Stimulated activated CD8-positive, alpha-beta memory T cell treated with anti-CD3 and anti-CD28 coated beads, Interleukin-15, amount 100 ng/mL, for 48 hours (primary cell): ENCODE data around the gene PTRH1.

Experiments used
- DNase-seq, 2 donors: peaks; one replicate each; pipeline ENCODE4 v3.0.0-alpha.2; 2020; ENCODE audit warnings: low read depth in 2 of 2

The PTRH1 gene

DNA sequence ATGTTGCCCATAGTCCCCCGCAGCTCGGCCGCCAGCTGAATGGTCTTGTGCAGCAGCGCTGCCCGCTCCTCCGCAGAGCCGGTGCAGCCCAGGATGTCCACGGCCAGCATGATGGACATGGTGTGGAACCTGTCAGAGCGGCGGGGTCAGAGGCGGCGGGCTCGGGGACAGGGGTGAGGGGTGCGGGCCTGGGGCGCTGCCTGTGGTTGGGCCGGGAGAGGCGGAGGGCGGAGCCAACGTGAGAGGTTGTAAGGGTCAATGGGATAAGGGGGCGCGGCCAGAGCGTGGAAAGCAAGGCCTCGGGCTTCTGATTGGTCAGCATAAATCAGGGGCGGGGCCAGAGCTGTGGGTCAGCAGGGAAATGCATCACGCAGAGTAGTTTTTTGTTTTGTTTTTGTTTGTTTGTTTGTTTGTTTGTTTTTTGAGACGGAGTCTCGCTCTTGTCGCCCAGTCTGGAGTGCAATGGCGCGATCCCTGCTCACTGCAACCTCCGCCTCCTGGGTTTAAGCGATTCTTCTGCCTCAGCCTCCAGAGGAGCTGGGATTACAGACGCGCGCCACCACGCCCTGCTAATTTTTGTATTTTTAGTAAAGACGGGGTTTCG is 26.5 kb upstream of the PTRH1 start:
- no peak for DNase-seq

DNA sequence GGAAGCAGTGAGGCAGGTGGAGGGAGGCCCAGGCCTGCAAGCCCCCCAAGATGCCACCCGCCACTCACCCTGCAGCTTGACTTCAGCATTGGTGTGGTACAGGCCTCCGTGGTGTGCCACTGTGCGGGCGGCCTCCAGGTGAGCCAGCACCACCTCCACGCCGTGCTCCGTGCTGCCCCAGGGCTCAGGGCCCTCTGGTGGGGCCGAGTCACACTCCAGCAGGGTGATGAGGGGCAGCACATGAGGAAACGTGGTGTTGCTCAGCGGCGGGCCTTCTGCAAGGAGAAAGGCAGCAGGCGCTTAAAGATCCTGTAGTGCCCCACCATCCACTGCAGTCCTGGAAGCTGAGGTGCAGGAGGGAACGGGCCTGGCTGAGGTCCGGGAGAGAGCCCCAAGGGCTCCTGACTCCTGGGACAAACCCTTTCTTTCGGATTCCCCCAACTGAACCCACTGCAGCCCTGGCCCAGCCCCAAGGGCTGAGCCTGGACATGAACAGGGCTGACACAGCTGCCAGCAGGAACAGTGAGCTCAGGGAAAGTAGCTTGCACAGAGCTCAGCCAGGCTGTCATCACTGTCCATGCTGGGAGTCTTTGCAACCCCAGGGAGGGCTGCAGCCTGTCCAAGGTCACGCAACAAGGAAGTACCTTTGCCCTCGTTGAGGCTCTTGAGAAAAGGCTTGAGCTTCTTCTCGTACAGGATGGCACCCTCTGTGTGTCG is 24.3 kb upstream of the PTRH1 start:
- DNase-seq = no peak

- no peak for DNase-seq
These were observed 23.2 kb upstream of the PTRH1 start for GRCh38 chr9:127738666-127739065.

GRCh38 chr9:127735530-127736185 is 20.2 kb upstream of the PTRH1 start:
- DNase-seq = no peak

- peak; percentile 96 for DNase-seq
These were observed 19.5 kb upstream of the PTRH1 start, which contains the start of gene TOR2A for GRCh38 chr9:127734747-127735529. Gene TOR2A, minus strand, starts transcription at chr9:127735294. Its CDS starts 24 bp downstream, at chr9:127735270.

- DNase-seq = no peak
These were observed 18.8 kb upstream of the PTRH1 start for GRCh38 chr9:127734247-127734746.

DNA sequence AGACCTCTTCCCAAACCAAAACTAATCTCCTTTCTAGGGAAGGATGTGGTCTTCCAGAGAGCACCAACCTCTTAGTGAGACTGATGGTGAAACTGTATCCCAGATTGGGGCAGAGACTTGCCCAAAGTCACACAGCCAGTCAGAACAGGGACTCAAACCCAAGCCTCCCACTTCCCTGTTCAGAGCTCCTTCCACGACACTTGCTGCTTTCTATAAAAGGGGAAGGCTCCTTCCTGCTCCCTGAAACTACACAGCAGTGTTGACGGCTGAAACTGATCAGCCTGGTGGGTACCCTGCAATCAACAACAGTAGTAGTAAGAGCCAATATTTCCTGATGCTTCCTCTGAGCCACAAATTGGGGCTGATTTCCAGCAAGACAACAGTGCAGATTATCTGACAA is 18.2 kb upstream of the PTRH1 start:
- no peak for DNase-seq

GRCh38 chr9:127732444-127732843 is 17.0 kb upstream of the PTRH1 start:
- DNase-seq = no peak

GRCh38 chr9:127731938-127732337 is 16.5 kb upstream of the PTRH1 start:
- DNase-seq = no peak

DNA sequence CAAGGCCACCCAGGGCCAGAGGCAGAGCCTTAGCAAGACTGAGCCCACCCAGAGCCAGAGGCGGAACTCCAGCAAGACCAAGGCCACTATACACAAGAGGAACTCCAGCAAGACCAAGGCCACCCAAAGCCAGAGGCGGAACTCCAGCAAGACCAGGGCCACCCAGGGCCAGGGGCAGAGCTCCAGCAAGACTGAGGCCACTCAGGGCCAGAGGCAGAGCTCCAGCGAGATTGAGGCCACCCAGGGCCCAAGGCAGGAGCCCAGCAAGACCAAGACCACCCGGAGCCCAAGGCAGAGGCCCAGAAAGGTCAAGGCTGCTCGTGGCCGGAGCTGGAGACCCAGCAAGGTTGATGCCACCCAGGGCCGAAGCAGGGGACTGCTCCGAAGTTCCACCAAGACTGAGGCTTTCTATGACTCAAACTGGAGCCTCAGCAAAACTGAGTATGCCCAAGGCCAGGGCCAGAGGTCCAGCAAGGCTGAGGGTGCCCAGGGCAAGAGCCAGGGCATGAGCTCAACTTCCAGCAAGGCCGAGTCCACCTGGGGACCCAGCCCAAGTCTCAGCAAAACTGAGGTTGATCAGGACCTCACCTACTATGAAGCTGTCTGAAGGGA is 15.4 kb upstream of the PTRH1 start:
- DNase-seq = no peak

- no peak for DNase-seq
These were observed 14.8 kb upstream of the PTRH1 start for GRCh38 chr9:127730262-127730661.

GRCh38 chr9:127729522-127730256 is 14.2 kb upstream of the PTRH1 start:
- no peak for DNase-seq

GRCh38 chr9:127728808-127729207 is 13.3 kb upstream of the PTRH1 start:
- no peak for DNase-seq

- DNase-seq = no peak
These were observed 11.4 kb upstream of the PTRH1 start for GRCh38 chr9:127726871-127727270.

GRCh38 chr9:127724012-127724411 is 8.5 kb upstream of the PTRH1 start:
- DNase-seq = no peak

DNA sequence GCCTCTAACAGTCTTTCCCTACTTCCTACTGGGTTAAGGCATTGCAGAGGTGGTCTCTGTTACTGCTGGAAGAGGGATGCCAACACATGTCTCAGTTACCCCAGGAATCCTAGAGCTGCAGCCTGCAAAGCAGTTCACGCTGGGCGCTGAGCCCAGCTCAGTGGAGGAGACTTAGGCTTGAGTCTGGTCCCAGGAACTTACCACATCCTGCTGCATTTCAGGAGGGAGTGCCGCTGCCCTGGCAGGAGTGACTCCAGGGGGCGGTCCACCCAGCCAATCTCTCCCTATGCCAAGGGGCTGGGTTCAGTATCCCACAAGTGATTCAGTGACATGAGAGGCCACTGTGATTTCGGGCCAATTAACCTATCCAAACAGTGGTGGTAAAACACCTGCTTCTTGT is 8.0 kb upstream of the PTRH1 start:
- no peak for DNase-seq

GRCh38 chr9:127723013-127723412 is 7.5 kb upstream of the PTRH1 start:
- no peak for DNase-seq

DNA sequence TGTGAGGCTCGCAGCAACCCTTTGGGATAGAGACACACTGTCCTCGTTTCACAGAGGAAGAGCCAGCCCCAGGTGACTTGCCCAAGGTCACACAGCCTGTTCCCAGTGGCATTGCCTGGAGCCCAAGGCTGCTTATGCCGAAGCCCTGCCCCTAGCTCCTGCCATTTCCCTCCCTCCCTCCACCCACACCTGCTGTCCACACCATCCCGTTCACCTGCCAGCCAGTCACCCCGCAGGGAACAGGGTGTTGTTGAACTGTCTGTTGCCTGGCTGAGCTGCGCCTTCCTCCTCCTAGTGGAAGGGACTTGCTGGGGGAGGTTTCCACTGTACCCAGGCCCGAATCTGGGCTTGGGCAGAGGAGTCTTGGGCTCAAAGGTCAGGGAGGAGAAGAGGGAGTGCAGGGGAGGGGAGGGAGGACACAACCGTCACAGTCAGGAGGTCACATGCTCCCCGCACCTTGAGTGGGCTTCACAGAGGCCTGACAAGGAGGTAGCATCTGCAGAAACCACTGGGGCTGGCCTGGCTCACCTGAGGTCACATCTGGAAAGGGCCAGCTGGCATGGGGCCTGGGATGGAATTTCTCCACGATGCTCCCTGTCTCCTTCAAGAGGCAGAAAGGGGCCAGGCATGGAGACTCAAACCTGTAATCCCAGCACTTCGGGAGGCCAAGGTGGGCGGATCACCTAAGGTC is 6.7 kb upstream of the PTRH1 start:
- no peak for DNase-seq

- DNase-seq = no peak
These were observed 5.9 kb upstream of the PTRH1 start for GRCh38 chr9:127721391-127721821.

GRCh38 chr9:127720865-127721227 is 5.4 kb upstream of the PTRH1 start:
- DNase-seq = no peak
